H1 (cell line): Measurements from ENCODE around the gene ELP5. TPM values are rescaled to one million over a fixed set of nuclear protein-coding genes. Genes with fewer than 3 reads are reported as not detected.

Source experiments
- GTF2F1 ChIP-seq: IDR thresholded peaks from 2 replicates; pipeline ENCODE4 v1.6.1; 2012; ENCODE audit warnings: low read depth, low read length, improper control_type of control experiment, borderline replicate concordance
- polyA plus RNA-seq, 7 experiments: library from polyadenylated mRNA; depleted of rRNA in 3 of 7; stranded (reverse) in 5 of 7; unstranded in 2 of 7; fragments of >200 nt in 5 of 7; fragments of 200-250 nt in 2 of 7; gene quantifications; 1 replicate in 5 of 7; 2 replicates in 1 of 7; 4 replicates in 1 of 7; pipeline versions ENCODE4 v1.2.1 to v1.2.3, GENCODE V29; 2011 to 2013; ENCODE audit warnings: missing spikeins in 2 of 7, mixed read lengths in 2 of 7
- total RNA-seq: library from RNA; stranded (reverse); fragmentation: NEBNext Ultra II Directional; extraction: Animal tissue kit (Norgen Biotek cat#: 25700); gene quantifications from 2 replicates; pipeline ENCODE4 v1.2.1, GENCODE V29; 2021

ELP5 gene
- total and polyA plus RNA-seq, 2 of the 8 experiments (the other 6 are each of a cell fraction or from before 2014, with no cell fraction given): 75.4 to 107 TPM

DNA sequence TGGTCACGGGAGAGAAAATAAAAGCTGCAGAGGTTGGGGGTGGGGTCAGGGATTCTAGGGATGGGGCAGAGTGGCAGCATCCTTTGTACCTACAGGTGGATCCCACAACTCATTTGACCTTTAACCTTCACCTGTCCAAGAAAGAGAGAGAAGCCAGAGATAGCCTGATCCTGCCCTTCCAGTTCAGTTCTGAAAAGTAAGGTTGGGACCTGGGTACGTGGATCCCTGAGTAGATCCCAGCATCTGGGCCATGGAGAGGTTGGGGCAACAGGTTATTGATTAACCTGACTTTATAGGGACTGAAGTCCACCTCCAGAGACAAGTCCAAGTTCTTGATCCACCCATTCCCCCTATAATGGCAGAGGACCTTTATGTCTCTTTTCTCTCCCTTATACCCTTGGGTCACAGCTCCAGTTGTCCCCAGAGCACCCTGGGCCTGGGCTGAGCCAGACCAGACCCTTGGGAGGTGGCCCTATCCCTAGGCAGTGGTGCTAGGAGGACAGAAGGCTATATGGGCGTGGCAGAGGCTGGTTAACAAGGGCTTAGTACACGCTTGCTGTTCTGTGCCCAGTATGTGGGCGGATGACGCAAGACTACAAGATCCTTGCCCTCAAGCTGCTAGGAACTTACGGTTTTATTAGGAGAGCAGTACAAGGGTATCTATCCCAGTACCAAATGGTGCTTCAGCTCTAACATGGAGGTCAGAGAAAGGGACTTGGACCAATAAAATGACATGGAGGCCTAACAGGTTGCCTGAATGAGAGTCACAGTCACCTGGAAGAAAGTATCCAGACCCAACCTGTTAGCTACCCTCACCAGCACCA is 6.9 kb downstream of the ELP5 start (continued):
- TF ChIP-seq GTF2F1: no peak
